ENCODE results near the gene RANBP1. TPM values are rescaled to one million over a fixed set of nuclear protein-coding genes. Genes with fewer than 3 reads are reported as not detected.
"Not testable (repeated sequence)": the region's sequence is repeated elsewhere in the genome, so short reads cannot be mapped to it uniquely, and the experiment has no call there.

RANBP1 gene
- 100 to 1,000 TPM; 402 to 506 TPM for total RNA-seq

DNA sequence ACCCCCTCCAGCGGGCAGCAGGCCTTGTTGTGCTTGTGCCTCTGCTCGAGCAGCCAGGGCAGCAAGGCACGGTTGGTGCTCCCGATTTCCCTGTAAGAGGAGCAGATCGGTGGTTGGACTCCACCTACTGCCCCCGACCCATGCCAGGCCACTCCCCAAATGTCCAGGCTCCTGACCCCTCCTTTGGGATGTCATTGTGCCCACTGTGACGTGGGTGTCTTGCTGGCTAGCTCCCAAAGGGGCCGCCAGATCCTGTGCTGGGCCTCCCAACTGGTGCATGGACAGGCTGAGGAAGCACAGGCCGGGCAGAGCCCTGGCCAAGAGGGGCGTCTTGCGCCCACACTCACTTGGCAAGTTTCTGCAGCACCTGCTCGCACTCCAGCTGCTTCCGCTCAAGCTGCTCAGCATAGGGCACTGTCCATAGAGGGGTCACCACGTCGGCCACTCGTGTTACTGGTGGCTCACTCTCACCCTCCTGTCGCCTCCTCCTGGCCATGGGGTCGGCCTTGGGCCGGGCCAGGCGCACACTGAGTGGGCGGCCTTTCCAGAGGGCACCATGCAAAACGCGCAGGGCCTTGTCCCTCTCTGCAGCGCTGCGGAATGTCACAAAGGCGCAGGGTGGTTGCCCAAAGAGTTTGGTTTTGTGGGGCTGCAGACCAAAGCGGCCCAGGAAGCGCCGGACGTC, at the start of gene RANBP1:
RANBP1 (plus strand) TSS at position 414 of the 685 bp plus-strand sequence; CDS start at position 495, 81 bp downstream.
- Mint-ChIP-seq H3K27ac (peak within 1 kb of the TSS; percentile 91), H3K4me1 (peaks cover 52% of the 10 kb centered on the region), H3K4me3 (peak within 1 kb of the TSS; percentile 94), H3K36me3 (ENCODE audit: low read depth) (peaks cover 48% of the 10 kb centered on the region), H3K27me3 (no peaks in the 10 kb centered on the region), H3K9me3 (ENCODE audit: low read depth) (no peaks in the 10 kb centered on the region)
- ChIA-PET CTCF (interaction anchor here (1.1 kb wide), 2 partner anchors 10 to 15 kb away, joined by 3 to 5 read pairs; no protein-coding TSS in a partner anchor), POLR2A (no interaction called here)
- intact Hi-C loops (cut with DNase I, micrococcal nuclease), result loop anchor here (2.0 to 5.0 kb wide), 7 partner anchors 95 to 1471 kb away; partner anchors contain the start of genes ESS2 (in 1 of the 2), PI4KA (in 1 of the 2), SNAP29 (in 1 of the 2) and TANGO2 (in 1 of the 2)
- ATAC-seq (no peak), DNase-seq (no peak)

DNA sequence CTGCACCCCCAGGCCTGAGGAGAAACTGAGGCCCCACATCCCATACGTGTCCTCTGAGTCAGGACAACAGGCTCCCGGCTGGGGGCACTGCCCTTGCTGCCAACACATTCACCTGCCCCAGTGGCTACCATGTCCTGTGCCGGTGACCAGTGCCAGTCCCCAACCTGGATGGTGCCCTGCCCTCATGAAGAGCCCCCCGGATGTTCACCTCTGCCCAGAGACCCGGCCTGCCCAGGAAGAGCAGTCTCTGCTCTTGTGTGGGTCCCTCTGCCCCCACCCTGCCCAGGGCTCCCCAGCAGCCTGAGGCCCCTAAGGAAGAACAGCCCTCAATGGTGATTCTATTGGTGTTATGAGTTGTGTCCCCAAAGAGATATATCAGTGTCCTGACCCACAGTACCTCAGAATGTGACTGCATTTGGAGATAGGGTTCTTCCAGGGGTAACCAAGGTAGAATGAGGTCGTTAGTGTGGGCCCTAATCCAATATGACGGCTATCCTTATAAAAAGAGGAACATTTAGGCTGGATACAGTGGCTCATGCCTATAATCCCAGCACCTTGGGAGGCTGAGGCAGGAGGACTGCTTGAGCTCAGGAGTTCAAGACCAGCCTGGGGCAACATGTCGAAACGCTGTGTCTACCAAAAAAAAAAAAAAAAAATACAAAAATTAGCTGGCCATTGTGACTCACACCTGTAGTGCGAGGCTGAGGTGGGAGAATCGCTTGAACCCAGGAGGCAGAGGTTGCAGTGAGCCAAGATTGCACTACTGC, 49.1 kb upstream of the RANBP1 start:
- Mint-ChIP-seq H3K27me3 (no peaks in the 10 kb centered on the region), H3K27ac (no peak overlapping the region), H3K36me3 (ENCODE audit: low read depth) (no peaks in the 10 kb centered on the region), H3K4me1 (no peaks in the 10 kb centered on the region), H3K9me3 (ENCODE audit: low read depth) (no peaks in the 10 kb centered on the region), H3K4me3 (no peak overlapping the region)
- ATAC-seq (no peak), DNase-seq (no peak)
- intact Hi-C loops (cut with DNase I, micrococcal nuclease), result no loop called here
- CTCF ChIA-PET, result interaction anchor here (1.0 kb wide), 1 partner anchor 52 kb away, joined by 3 read pairs; no protein-coding TSS in a partner anchor
- POLR2A ChIA-PET, result no interaction called here

- CTCF ChIA-PET, result interaction anchor here (0.7 to 1.0 kb wide), 2 partner anchors 44 to 53 kb away, joined by 3 to 4 read pairs; no protein-coding TSS in a partner anchor
- H3K4me1 Mint-ChIP-seq; DNase-seq; H3K27me3 Mint-ChIP-seq; H3K27ac Mint-ChIP-seq; H3K9me3 Mint-ChIP-seq (ENCODE audit: low read depth); H3K36me3 Mint-ChIP-seq (ENCODE audit: low read depth); POLR2A ChIA-PET; intact Hi-C loops (cut with DNase I, micrococcal nuclease); ATAC-seq; H3K4me3 Mint-ChIP-seq: not testable (repeated sequence)
Observed at GRCh38 chr22:20067384-20067682, 48.6 kb upstream of the RANBP1 start.

- no peak overlapping the region for H3K4me3 Mint-ChIP-seq
- no peaks in the 10 kb centered on the region for H3K9me3 Mint-ChIP-seq (ENCODE audit: low read depth)
- no peaks in the 10 kb centered on the region for H3K4me1 Mint-ChIP-seq
- H3K36me3 Mint-ChIP-seq (ENCODE audit: low read depth), result no peaks in the 10 kb centered on the region
- intact Hi-C loops (cut with DNase I, micrococcal nuclease), result no loop called here
- no peak for DNase-seq
- CTCF ChIA-PET, result interaction anchor here (0.7 to 1.0 kb wide), 2 partner anchors 25 to 155 kb away, joined by 3 read pairs; no protein-coding TSS in a partner anchor
- H3K27ac Mint-ChIP-seq, result no peak overlapping the region
- no peaks in the 10 kb centered on the region for H3K27me3 Mint-ChIP-seq
- ATAC-seq, result no peak
- POLR2A ChIA-PET, result no interaction called here
Observed at GRCh38 chr22:20068640-20069039, 47.3 kb upstream of the RANBP1 start.

DNA sequence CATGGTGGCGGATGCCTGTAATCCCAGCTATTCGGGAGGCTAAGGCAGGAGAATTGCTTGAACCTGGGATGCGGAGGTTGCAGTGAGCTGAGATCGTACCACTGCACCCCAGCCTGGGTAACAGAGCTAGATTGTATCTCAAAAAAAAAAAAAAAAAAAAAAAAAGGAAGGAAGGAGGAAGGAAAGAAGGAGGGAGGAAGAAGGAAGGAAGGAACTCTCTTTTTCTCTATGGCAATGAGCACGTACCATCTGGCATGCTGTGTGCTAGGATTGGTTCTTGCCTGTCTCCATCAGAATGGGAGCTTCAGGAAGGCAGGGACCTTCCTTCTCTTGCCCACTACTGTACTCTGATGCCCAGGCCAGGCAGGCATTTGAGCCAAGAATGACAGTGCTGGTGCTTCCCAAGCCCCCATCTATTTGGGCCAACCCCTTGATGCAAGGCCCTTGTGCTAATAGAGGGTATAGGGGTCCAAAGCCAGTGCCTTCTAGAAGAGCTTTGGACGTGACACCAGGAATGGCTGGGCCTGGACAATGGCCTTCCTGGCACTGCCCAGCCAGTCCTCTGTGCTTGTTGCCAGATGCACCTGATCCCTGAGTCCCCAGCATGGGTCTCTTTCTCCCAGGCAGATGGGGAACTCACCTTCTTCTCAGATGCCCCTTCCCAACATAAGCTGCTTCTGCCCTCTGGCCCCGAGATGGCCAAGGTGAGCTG, 46.4 kb upstream of the RANBP1 start:
- no peak for ATAC-seq
- H3K27me3 Mint-ChIP-seq, result no peaks in the 10 kb centered on the region
- POLR2A ChIA-PET, result no interaction called here

GRCh38 chr22:20071524-20071972, 44.4 kb upstream of the RANBP1 start:
- ATAC-seq, result no peak
- Mint-ChIP-seq H3K36me3 (ENCODE audit: low read depth) (no peaks in the 10 kb centered on the region), H3K4me1 (no peaks in the 10 kb centered on the region), H3K27me3 (no peaks in the 10 kb centered on the region), H3K4me3 (no peak overlapping the region), H3K9me3 (ENCODE audit: low read depth) (no peaks in the 10 kb centered on the region), H3K27ac (no peak overlapping the region)
- DNase-seq, result no peak
- intact Hi-C loops (cut with DNase I, micrococcal nuclease), result no loop called here
- POLR2A ChIA-PET, result no interaction called here
- CTCF ChIA-PET, result no interaction called here

More for the DNA sequence above, 46.4 kb upstream of the RANBP1 start:
- H3K9me3 Mint-ChIP-seq (ENCODE audit: low read depth), result no peaks in the 10 kb centered on the region
- H3K27ac Mint-ChIP-seq, result no peak overlapping the region
- intact Hi-C loops (cut with DNase I, micrococcal nuclease), result no loop called here
- H3K4me1 Mint-ChIP-seq, result no peaks in the 10 kb centered on the region
- DNase-seq, result no peak
- H3K36me3 Mint-ChIP-seq (ENCODE audit: low read depth), result no peaks in the 10 kb centered on the region
- H3K4me3 Mint-ChIP-seq, result no peak overlapping the region
- CTCF ChIA-PET, result interaction anchor here (0.7 to 1.0 kb wide), 3 partner anchors 14 to 156 kb away, joined by 3 read pairs; no protein-coding TSS in a partner anchor

- Mint-ChIP-seq H3K9me3 (ENCODE audit: low read depth) (no peaks in the 10 kb centered on the region), H3K4me3 (no peak overlapping the region), H3K36me3 (ENCODE audit: low read depth) (peaks cover 3% of the 10 kb centered on the region), H3K27me3 (no peaks in the 10 kb centered on the region), H3K4me1 (peaks cover 6% of the 10 kb centered on the region), H3K27ac (no peak overlapping the region)
- POLR2A ChIA-PET, result no interaction called here
- DNase-seq, result no peak
- no peak for ATAC-seq
- intact Hi-C loops (cut with DNase I, micrococcal nuclease), result no loop called here
- CTCF ChIA-PET, result no interaction called here
Observed at GRCh38 chr22:20076627-20077172, 39.2 kb upstream of the RANBP1 start.

DNA sequence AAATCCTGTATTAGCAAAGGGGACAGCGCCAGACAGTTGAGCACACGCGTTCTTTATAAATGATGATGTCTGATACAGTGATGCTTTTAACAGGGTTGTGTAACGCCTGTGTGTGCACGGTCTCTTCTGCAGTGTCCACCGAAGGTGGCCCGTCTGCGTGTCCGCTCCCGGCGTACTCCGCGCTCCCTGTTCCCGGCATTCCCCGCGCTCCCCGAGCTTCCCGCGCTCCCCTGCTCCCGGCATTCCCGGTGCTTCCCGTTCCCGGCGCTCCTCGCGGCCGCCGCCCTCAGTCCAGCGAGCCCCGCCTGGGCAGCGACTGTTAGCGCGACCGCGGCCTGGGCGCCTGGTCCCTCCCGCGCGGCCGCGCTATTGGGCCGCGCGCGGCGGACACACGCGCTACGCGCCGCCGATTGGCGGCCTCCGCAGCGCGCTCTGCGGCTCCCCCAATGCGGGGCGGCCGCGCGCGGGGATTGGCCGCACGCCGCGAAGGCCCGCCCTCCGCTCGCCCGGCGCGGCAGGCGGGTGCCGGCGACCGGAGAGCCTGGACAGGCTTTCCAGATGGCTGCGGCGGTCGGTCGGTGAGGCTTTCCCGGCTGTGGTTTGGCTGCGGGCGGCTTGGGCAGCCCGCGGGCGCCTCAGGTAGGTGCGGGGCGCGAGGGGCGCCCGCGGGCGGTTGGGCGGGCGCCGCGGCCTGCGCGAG, 36.0 kb upstream of the RANBP1 start, which contains the start of gene DGCR8:
DGCR8 (plus strand) TSS at position 497 of the 700 bp plus-strand sequence. CDS start 5,723 bp downstream, outside the sequence.
- CTCF ChIA-PET, result interaction anchor here (1.1 kb wide), 1 partner anchor 109 kb away, joined by 3 read pairs; no protein-coding TSS in a partner anchor
- H3K9me3 Mint-ChIP-seq (ENCODE audit: low read depth), result no peaks in the 10 kb centered on the region
- peak within 1 kb of the TSS; percentile 88 for H3K4me3 Mint-ChIP-seq
- POLR2A ChIA-PET, result no interaction called here
- no peaks in the 10 kb centered on the region for H3K27me3 Mint-ChIP-seq
- H3K4me1 Mint-ChIP-seq, result peaks cover 36% of the 10 kb centered on the region
- intact Hi-C loops (cut with DNase I, micrococcal nuclease), result loop anchor here (1.0 to 2.0 kb wide), 10 partner anchors 20 to 240 kb away; partner anchors contain the start of genes TANGO2 (in 2 of the 2), TRMT2A (in 2 of the 2), ARVCF (in 1 of the 2) and DGCR6L (in 1 of the 2)
- peaks cover 5% of the 10 kb centered on the region for H3K36me3 Mint-ChIP-seq (ENCODE audit: low read depth)
- peak; percentile 78 for DNase-seq
- peak within 1 kb of the TSS; percentile 80 for H3K27ac Mint-ChIP-seq
- peak; percentile 92 for ATAC-seq

DNA sequence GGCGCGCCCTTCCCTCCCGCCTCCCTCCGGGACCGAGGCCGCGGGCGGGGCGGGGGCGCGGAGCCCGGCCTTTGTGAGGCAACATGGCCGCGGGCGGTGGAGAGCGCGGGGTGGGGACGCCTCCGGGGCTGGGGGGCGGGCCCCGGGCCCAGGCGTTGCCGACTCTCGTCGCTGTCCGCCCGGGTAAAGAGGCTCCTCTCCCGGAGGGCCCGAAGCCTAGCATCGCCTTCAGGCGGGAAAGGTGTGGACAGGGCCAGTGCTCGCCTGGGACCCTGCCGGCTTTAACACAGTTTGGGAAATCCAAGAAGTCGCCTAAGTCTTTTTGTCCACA, 35.5 kb upstream of the RANBP1 start:
- ATAC-seq (peak; percentile 76), DNase-seq (peak; percentile 84)
- H3K9me3 Mint-ChIP-seq (ENCODE audit: low read depth), result no peaks in the 10 kb centered on the region
- H3K4me3 Mint-ChIP-seq, result peak overlapping the region; percentile 88
- H3K4me1 Mint-ChIP-seq, result peaks cover 37% of the 10 kb centered on the region
- ChIA-PET POLR2A (no interaction called here), CTCF (no interaction called here)
- intact Hi-C loops (cut with DNase I, micrococcal nuclease), result loop anchor here (1.0 to 2.0 kb wide), 9 partner anchors 20 to 240 kb away; partner anchors contain the start of genes TRMT2A (in 2 of the 2), ARVCF (in 1 of the 2), DGCR6L (in 1 of the 2) and TANGO2 (in 1 of the 2)
- H3K27ac Mint-ChIP-seq, result peak overlapping the region; percentile 76
- peaks cover 7% of the 10 kb centered on the region for H3K36me3 Mint-ChIP-seq (ENCODE audit: low read depth)
- H3K27me3 Mint-ChIP-seq, result no peaks in the 10 kb centered on the region
